ENCODE results near the gene XPO5.

- TF ChIP-seq EZH2 (IDR thresholded peaks at IDR 0.05; ENCODE audit: borderline replicate concordance, insufficient read depth, low read length, poor library complexity, severe bottlenecking), result no peak
- no peak for TF ChIP-seq SMC3 (conservative IDR thresholded peaks at IDR 0.05; ENCODE audit: poor library complexity)
- TF ChIP-seq CTCF (IDR thresholded peaks at IDR 0.05; ENCODE audit: poor library complexity, severe bottlenecking), result no peak
- TF ChIP-seq MXI1 (conservative IDR thresholded peaks at IDR 0.05; ENCODE audit: poor library complexity, severe bottlenecking), result no peak
Observed at GRCh38 chr6:43481591-43482236, 94.1 kb downstream of the XPO5 start.
